Endothelial cell of umbilical vein (primary cell): Measurements from ENCODE around the gene ACBD7. TPM values are rescaled to one million over a fixed set of nuclear protein-coding genes. Genes with fewer than 3 reads are reported as not detected.
A peak's percentile ranks its signal among the peaks of the same experiment; 100 is the strongest.

ENCODE experiments used
- BruUV-seq: library from RNA; stranded (reverse); fragments of 400-500 nt; replicated peaks from 2 replicates; lab custom pipeline; 2021; lab: Mats Ljungman, UMichigan
- CTCF ChIA-PET: fragments of 300-600, 350-600 bp; sonication (Branson Sonifier 250); formaldehyde crosslinking; loops from one replicate; lab custom pipeline; 2021; ENCODE audit warnings: antibody characterized with exemption, inconsistent platforms; lab: Charles Lee
- POLR2A ChIA-PET: fragments of 300-600, 350-600 bp; sonication (Branson Sonifier 250); formaldehyde crosslinking; loops from one replicate; lab custom pipeline; 2021; ENCODE audit warnings: antibody characterized with exemption, inconsistent platforms; lab: Charles Lee
- DNase-seq: peaks from one replicate; pipeline ENCODE4 v3.0.0-alpha.2; 2011; ENCODE audit warnings: low read depth, low spot score
- FAIRE-seq: peaks from 2 replicates; lab custom pipeline; 2011; peaks lifted over from hg19 to GRCh38; lab: Jason Lieb, UNC
- H2AFZ ChIP-seq: 2 replicates; pipeline ENCODE4 v1.6.0; 2012; ENCODE audit warnings: low read depth, low read length, control low read depth, inconsistent platforms
- H3K27ac ChIP-seq: 2 replicates; pipeline ENCODE4 v1.5.1; 2011; ENCODE audit warnings: low read depth, mild to moderate bottlenecking, control low read depth, low read length, moderate library complexity; ENCODE audit not compliant: insufficient read depth
- H3K27me3 ChIP-seq, 2 experiments: 2 replicates each; pipeline versions ENCODE4 v1.6.0 to v1.6.1; 2011; ENCODE audit warnings: low read length in 2 of 2, mixed read lengths in 1 of 2; ENCODE audit not compliant: control insufficient read depth in 2 of 2, insufficient read depth in 2 of 2
- H3K36me3 ChIP-seq, 2 experiments: 2 replicates in 1 of 2; 3 replicates in 1 of 2; pipeline ENCODE4 v1.5.1; 2011; ENCODE audit warnings: low read length in 2 of 2, mild to moderate bottlenecking in 1 of 2, moderate library complexity in 1 of 2; ENCODE audit not compliant: control insufficient read depth in 2 of 2, insufficient read depth in 2 of 2; ENCODE audit errors: extremely low read depth in 1 of 2
- H3K4me1 ChIP-seq: 3 replicates; pipeline ENCODE4 v1.5.1; 2011; ENCODE audit warnings: mild to moderate bottlenecking, low read length; ENCODE audit not compliant: control insufficient read depth, insufficient read depth; ENCODE audit errors: extremely low read depth
- H3K4me2 ChIP-seq: 2 replicates; pipeline ENCODE4 v1.6.1; 2011; ENCODE audit warnings: low read length, control low read depth, mixed read lengths; ENCODE audit not compliant: insufficient read depth
- H3K4me3 ChIP-seq, 3 experiments: fragments of 200-600 bp in 1 of 3; sonication (generic), shearing (Covaris generic) in 1 of 3; replicated peaks in 1 of 3; 2 replicates each; pipeline ENCODE4 v1.5.1; 2011 to 2016; ENCODE audit warnings: control low read depth in 3 of 3, low read length in 3 of 3, mild to moderate bottlenecking in 2 of 3, inconsistent platforms in 1 of 3, low read depth in 1 of 3, moderate library complexity in 1 of 3; ENCODE audit not compliant: insufficient read depth in 1 of 3
- H3K79me2 ChIP-seq: 2 replicates; pipeline ENCODE4 v1.6.0; 2012; ENCODE audit warnings: low read length, inconsistent platforms; ENCODE audit not compliant: control insufficient read depth, insufficient read depth
- H3K9ac ChIP-seq: replicated peaks from 2 replicates; pipeline ENCODE3; 2011; ENCODE audit warnings: low read length, control low read depth; ENCODE audit not compliant: insufficient read depth; ENCODE audit errors: extremely low read depth
- H3K9me1 ChIP-seq: replicated peaks from 3 replicates; pipeline ENCODE4 v1.6.0; 2011; ENCODE audit warnings: mild to moderate bottlenecking, low read length; ENCODE audit not compliant: control insufficient read depth, insufficient read depth; ENCODE audit errors: extremely low read depth
- H3K9me3 ChIP-seq: replicated peaks from 2 replicates; pipeline ENCODE4 v1.5.1; 2012; ENCODE audit warnings: low read length, inconsistent platforms; ENCODE audit not compliant: control insufficient read depth, insufficient read depth
- H4K20me1 ChIP-seq: replicated peaks from 2 replicates; pipeline ENCODE3; 2011; ENCODE audit warnings: mild to moderate bottlenecking, low read length; ENCODE audit not compliant: control insufficient read depth, insufficient read depth; ENCODE audit errors: extremely low read depth
- CTCF ChIP-seq, 2 donors: IDR thresholded peaks; 1 replicate in 1 of 2; 2 replicates in 1 of 2; pipeline ENCODE4 v1.5.1; 2011; ENCODE audit warnings: low read length in 2 of 2, mild to moderate bottlenecking in 2 of 2, moderate library complexity in 2 of 2, control low read depth in 1 of 2, inconsistent platforms in 1 of 2, low read depth in 1 of 2; ENCODE audit not compliant: insufficient read depth in 1 of 2; ENCODE audit errors: extremely low read depth in 1 of 2
- EZH2 ChIP-seq: IDR thresholded peaks from 2 replicates; pipeline ENCODE4 v1.6.1; 2012; ENCODE audit warnings: borderline replicate concordance, low read depth, mild to moderate bottlenecking, moderate library complexity, low read length, inconsistent platforms; ENCODE audit not compliant: severe bottlenecking
- FOS ChIP-seq: IDR thresholded peaks from 2 replicates; pipeline ENCODE4 v1.6.1; 2011; ENCODE audit warnings: mild to moderate bottlenecking, low read length, moderate library complexity, borderline replicate concordance; ENCODE audit not compliant: insufficient read depth
- GATA2 ChIP-seq: IDR thresholded peaks from 2 replicates; pipeline ENCODE4 v1.7.0; 2011; ENCODE audit warnings: low read depth, mild to moderate bottlenecking, moderate library complexity, mixed read lengths, low read length; ENCODE audit not compliant: insufficient read length, insufficient read depth
- JUN ChIP-seq: IDR thresholded peaks from 2 replicates; pipeline ENCODE4 v1.6.1; 2011; ENCODE audit warnings: borderline replicate concordance, low read depth; ENCODE audit not compliant: insufficient read length, insufficient read depth
- MYC ChIP-seq: IDR thresholded peaks from one replicate; pipeline ENCODE4 v1.6.1; 2011; ENCODE audit warnings: mild to moderate bottlenecking, low read depth, low read length
- POLR2A ChIP-seq: IDR thresholded peaks from 2 replicates; pipeline ENCODE4 v1.6.1; 2012; ENCODE audit warnings: low read depth, mild to moderate bottlenecking, control low read depth, low read length
- POLR2AphosphoS5 ChIP-seq: IDR thresholded peaks from 2 replicates; pipeline ENCODE4 v1.6.1; 2012; ENCODE audit warnings: low read depth, mild to moderate bottlenecking, control low read depth, low read length, moderate library complexity; ENCODE audit not compliant: insufficient read depth
- dilution Hi-C: fragments of 300-500 bp; cut with MboI; formaldehyde crosslinking; loops from one replicate; pipeline ENCODE4 v1.15.0; 2019; ENCODE audit warnings: low sequenced_read_pairs; ENCODE audit not compliant: extremely low pct_ligation_motif_present
- intact Hi-C: fragments of 100-400 bp; cut with micrococcal nuclease; formaldehyde crosslinking; loops from one replicate; pipeline ENCODE4 v1.10.0; 2022
- polyA plus RNA-seq, 4 experiments: library from polyadenylated mRNA; depleted of rRNA in 3 of 4; stranded (reverse) in 3 of 4; unstranded in 1 of 4; fragments of >200 nt; gene quantifications; 2 replicates each; pipeline versions ENCODE4 v1.2.1 to v1.2.3, GENCODE V29; 2011 to 2012; ENCODE audit warnings: missing spikeins in 1 of 4
- total RNA-seq: library from RNA; stranded (reverse); gene quantifications from 2 replicates; pipeline ENCODE4 v1.2.3, GENCODE V29; 2021
- TF ChIP-seq, protein P1 (sequence below): IDR thresholded peaks from 2 replicates; pipeline ENCODE4 v1.6.1; 2011; ENCODE audit not compliant: insufficient read depth, insufficient read length

ACBD7 gene
- total and polyA plus RNA-seq, 2 donors (not counting 3 experiments of a cell fraction or from before 2014, with no cell fraction given): 1.2 to 2.8 TPM

- Histone ChIP-seq H4K20me1 (no peaks in the 10 kb centered on the region), H3K27me3 (no peaks in the 10 kb centered on the region), H3K9me1 (no peaks in the 10 kb centered on the region), H2AFZ (no peak within 1 kb of the TSS), H3K4me3 (no peak within 1 kb of the TSS), H3K9me3 (no peaks in the 10 kb centered on the region), H3K79me2 (no peaks in the 10 kb centered on the region), H3K9ac (no peak within 1 kb of the TSS), H3K4me1 (peaks cover 5% of the 10 kb centered on the region), H3K36me3 (no peaks in the 10 kb centered on the region), H3K4me2 (no peak within 1 kb of the TSS), H3K27ac (no peak within 1 kb of the TSS)
- ChIA-PET POLR2A (no interaction called here), CTCF (no interaction called here)
- TF ChIP-seq MYC: no peak
- no peak for TF ChIP-seq POLR2AphosphoS5
- peak; percentile 28 for TF ChIP-seq JUN
- dilution Hi-C loops (no loop called here), intact Hi-C loops (no loop called here)
- no peak for FAIRE-seq
- no TSS peak for BruUV-seq
- no peak for DNase-seq
Measured at GRCh38 chr10:15043674-15044073, 44.9 kb downstream of the ACBD7 start, which contains the start of gene OLAH. Gene OLAH (plus strand): TSS chr10:15043943. CDS start chr10:15047289, 3,346 bp downstream.

DNA sequence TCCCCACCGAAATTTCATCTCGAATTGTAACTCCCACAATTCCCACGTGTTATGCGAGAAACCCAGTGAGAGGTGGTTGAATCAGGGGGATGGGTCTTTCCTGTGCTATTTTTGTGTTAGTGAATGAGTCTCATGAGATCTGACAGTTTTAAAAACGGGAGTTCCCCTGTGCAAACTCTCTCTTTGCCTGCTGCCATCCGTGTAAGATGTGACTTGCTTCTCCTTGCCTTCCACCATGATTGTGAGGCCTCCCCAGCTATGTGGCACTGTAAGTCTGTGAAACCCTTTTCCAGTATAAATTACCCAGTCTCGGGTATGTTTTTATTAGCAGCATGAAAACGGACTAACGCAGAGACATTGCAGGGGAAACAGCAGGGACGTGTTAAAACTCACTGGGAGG lies 50.2 kb downstream of the ACBD7 start:
- no peak overlapping the region for H3K27ac ChIP-seq
- H4K20me1 ChIP-seq: no peaks in the 10 kb centered on the region
- no peaks in the 10 kb centered on the region for H3K79me2 ChIP-seq
- no peak for TF ChIP-seq GATA2
- no peak for TF ChIP-seq POLR2AphosphoS5
- TF ChIP-seq, protein P1, sequence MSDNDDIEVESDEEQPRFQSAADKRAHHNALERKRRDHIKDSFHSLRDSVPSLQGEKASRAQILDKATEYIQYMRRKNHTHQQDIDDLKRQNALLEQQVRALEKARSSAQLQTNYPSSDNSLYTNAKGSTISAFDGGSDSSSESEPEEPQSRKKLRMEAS: no peak
- no peak for TF ChIP-seq POLR2A
- TF ChIP-seq CTCF (IDR thresholded peaks at IDR 0.05; ENCODE audit: extremely low read depth in 1 of 2, insufficient read depth in 1 of 2, low read depth in 1 of 2, low read length in 2 of 2): no peak
- TF ChIP-seq FOS: no peak
- no peak for TF ChIP-seq EZH2
- TF ChIP-seq JUN: no peak
- TF ChIP-seq MYC: no peak
- intact Hi-C loops (no loop called here), dilution Hi-C loops (no loop called here)
- no peak overlapping the region for H3K4me3 ChIP-seq
- no peak overlapping the region for H3K4me2 ChIP-seq
- H3K4me1 ChIP-seq: peaks cover 15% of the 10 kb centered on the region
- no peaks in the 10 kb centered on the region for H3K9me1 ChIP-seq
- no peaks in the 10 kb centered on the region for H3K9me3 ChIP-seq
- H3K36me3 ChIP-seq: no peaks in the 10 kb centered on the region
- H3K27me3 ChIP-seq: no peaks in the 10 kb centered on the region
- no peak overlapping the region for H2AFZ ChIP-seq
- no TSS peak for BruUV-seq
- no peak overlapping the region for H3K9ac ChIP-seq
- CTCF ChIA-PET: no interaction called here
- FAIRE-seq: no peak
- no peak for DNase-seq
- POLR2A ChIA-PET: no interaction called here
